Right ventricle myocardium inferior (tissue), 1 donor: Measurements from ENCODE around the gene PRDM7. TPM values are rescaled to one million over a fixed set of nuclear protein-coding genes. Genes with fewer than 3 reads are reported as not detected.
A peak's percentile ranks its signal among the peaks of the same experiment; 100 is the strongest.
"Not testable (repeated sequence)": the region's sequence is repeated elsewhere in the genome, so short reads cannot be mapped to it uniquely, and the experiment has no call there.

Source experiments
- ATAC-seq: fragments of 200-7000 bp; cut with Tn5 transposase; one replicate; pipeline ENCODE4 v1.9.1; 2020; ENCODE audit warnings: mild to moderate bottlenecking, moderate library complexity
- DNase-seq: peaks from one replicate; pipeline ENCODE4 v3.0.0; 2021; ENCODE audit errors: missing footprints
- intact Hi-C: fragments of 100-400 bp; cut with DNase I; formaldehyde crosslinking; loops from one replicate; pipeline ENCODE4 v1.11.0; 2022
- total RNA-seq: library from RNA; stranded (reverse); fragmentation: NEBNext Ultra II Directional; extraction: Animal tissue kit (Norgen Biotek cat#: 25700); gene quantifications from one replicate; pipeline ENCODE4 v1.2.1, GENCODE V29; 2021
- donor health status: DM: no; HTN: yes; CAD: no; lungs with severe emphysema.

PRDM7 gene
- total RNA-seq, 1 donor from 2014 or later, result not detected

DNA sequence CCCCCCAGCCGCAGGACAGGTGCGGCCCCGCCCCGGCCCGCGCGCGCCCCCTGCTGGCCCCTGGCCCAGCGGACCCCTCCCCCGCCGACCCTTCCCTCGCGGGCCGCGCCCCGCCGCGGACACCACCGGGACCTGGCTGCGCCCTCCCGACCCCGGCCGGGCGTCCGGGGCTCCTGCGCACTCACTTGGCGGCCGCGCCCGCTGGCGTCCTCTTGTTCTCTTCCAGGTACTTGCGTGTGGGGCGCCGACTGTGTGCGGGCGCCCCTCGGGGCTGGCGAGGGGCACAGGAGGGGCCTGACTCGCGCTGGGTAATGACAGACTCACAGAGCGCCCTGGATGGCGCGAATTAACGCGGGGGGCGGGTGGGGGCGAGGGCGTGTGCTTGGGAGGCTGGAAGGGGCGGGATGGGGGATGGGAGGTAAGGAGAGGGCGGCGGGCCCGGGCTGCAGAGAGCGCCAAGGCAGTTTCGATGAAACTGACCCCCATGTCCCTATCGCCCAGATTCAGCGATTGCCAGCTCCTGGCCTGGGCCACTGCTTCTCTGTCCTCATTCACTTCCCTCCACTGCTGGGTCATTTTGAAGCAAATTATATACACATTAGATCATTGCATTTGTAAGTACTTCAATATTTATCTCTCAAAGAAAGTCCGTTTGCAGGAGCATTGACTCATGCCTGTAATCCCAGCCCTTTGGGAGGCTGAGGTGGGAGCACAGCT is 57.4 kb downstream of the PRDM7 start:
- intact Hi-C loops, result no loop called here

GRCh38 chr16:90018652-90019542 is 58.2 kb downstream of the PRDM7 start, which contains the start of gene DBNDD1:
Gene DBNDD1, minus strand, starts transcription at chr16:90019456. Its CDS starts 115 bp downstream, at chr16:90019341.
- DNase-seq (peak; percentile 71), ATAC-seq (no peak)
- intact Hi-C loops, result no loop called here

More for the DNA sequence above, 57.4 kb downstream of the PRDM7 start:
- ATAC-seq (no peak), DNase-seq (peak; percentile 71)

DNA sequence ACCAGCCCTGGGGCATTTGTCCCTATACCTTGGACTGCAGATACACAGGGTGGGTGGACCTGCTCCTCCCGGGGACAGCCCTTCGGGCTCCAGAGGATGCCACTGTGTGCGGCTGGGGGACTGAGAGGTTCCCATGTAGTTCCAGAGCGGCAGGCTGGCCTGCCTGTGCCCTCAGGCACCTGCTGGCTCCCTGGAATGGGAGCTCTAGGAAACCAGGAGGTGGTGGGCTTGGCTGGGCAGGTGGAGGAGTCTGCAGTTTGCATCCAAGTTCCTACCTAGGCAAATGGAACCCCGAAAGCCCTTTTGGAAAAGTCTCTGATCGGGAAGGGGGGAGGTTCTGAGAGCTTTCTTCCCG is 58.9 kb downstream of the PRDM7 start:
- intact Hi-C loops, result no loop called here
- ATAC-seq (no peak), DNase-seq (peak; percentile 2)

- intact Hi-C loops, result no loop called here
- DNase-seq, result no peak
- ATAC-seq, result no peak
These were observed 60.7 kb downstream of the PRDM7 start for GRCh38 chr16:90016339-90016950.

DNA sequence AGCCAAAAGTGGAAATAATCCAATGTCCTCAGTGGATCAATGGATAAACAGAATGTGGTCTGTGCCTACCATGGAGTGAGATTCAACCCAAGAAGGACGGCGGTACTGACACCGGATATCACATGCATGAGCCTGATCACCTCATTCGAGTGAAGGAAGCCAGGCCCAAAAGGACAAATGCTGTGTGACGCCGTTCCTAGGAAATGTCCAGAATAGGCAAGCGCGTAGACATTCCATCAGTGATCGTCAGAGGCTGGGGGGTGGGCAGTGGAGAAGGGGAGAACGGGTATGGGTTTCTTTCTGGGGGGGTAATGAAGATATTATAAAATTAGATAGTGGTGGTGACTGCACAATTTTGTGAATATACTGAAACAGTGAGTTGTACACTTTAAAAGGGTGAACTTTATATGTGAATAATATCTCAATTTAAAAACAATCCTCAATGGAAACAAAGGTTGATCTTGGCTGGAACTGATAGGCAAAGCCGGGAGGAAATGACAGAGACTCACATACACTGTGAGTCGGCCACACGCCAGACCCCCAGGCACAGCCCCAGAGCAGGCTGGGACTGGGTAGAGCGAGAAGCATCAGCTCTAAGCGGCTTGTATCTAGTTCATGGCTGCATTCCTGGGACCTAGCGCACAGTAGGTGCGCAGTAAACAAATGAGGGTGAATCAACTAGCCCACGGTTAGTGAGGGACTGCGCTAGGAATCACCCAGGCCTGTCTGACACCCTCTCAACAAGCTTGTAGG is 61.4 kb downstream of the PRDM7 start:
- ATAC-seq (no peak), DNase-seq (peak; percentile 1)
- intact Hi-C loops, result no loop called here

DNA sequence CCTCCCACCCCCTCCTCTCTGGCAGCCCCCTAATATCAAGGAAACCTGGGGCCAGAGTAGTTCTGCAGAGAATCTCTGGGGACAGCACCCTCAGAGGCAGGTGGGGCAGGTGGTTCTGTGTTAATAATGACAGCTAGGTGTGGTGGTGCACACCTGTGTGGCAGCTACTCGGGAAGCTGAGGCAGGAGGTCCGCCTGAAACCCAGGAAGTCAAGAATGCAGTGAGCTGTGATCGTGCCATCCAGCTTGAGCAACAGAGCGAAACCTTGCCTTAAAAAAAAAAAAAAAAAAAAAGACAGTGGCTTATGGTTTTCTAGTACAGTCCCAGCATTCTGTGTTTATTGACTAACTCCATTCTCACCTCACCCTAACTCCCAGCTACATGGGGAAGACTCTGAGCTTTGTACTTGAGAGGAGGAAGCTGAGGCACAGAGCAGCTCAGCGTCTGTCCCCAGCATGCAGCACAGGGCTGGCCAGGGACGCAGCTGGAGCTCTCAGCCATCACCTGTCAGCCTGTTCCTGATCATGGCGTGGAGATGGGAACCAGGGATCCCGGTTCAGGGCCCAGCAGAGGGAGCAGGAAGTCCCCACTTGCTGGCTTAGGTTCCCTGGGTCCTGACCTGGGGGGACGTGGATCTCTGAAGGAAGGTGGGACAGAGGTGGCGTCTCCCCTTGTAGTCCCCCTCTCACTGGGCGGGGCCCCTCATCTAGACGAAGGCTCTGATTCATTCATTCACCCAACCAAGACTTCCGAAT is 64.0 kb downstream of the PRDM7 start:
- no peak for ATAC-seq
- intact Hi-C loops, result no loop called here
- no peak for DNase-seq

- intact Hi-C loops, result no loop called here
- no peak for DNase-seq
- ATAC-seq, result peak; percentile 15
These were observed 65.1 kb downstream of the PRDM7 start for GRCh38 chr16:90011908-90012501.

DNA sequence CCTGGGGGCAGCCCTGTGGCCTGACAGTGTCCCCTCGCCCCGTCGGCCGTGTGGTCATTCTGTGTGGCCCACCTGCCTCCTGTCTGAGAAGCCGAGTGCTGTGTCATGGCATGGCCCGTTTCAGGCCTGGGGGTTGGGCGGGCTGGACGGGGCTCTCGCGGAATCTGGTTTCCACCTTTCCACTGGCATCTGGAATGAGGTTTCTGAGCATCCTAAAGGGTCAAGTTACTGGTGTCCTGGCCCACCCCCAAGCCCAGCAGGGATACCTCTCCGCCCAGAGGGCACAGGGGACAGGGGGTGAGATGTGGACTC is 65.7 kb downstream of the PRDM7 start:
- no peak for ATAC-seq
- DNase-seq, result no peak
- intact Hi-C loops, result no loop called here

DNA sequence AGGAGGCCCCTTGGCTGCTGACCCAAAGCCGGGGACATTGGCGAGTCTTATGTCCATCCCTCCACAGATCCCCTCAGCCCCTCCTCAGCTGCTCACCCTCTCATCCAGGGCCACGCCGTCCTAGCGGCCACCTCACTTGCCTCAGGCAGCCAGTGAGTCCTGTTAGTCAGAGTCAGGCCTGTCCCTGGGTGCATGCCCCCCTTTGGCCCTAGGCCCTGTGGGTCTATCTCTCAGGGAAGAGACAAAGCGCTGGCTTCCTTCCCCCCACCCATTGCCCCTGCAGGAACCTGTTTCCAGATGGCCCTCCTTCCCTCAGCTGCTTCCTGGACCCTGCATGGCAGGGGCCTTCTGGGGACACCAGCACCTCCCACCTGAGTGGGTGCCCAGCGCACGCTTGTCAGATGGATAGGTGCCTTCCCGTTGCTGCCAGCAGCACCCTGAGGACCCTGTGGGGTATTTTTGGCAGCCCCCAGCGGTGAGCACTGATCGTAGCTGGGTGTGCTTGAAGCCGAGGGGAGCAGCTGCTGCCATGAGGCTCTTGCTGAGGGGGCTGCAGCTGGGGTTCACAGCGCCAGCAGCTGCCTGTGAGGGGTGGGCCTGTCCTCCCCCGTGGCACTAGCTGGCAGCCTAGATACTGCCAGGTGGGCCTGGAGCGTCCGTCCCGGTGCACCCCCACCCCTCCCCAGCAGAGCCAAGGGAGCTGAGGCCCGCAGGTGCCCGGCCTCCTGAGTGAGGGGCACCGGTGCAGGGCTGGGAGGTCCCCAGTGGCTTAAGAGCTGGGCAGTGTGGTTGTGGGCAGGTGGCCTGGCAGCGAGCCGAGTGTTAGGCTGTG is 66.2 kb downstream of the PRDM7 start:
- ATAC-seq, result no peak
- no peak for DNase-seq
- intact Hi-C loops, result no loop called here

GRCh38 chr16:90009172-90009899 is 67.8 kb downstream of the PRDM7 start:
- intact Hi-C loops, result no loop called here
- DNase-seq (no peak), ATAC-seq (no peak)

- intact Hi-C loops, result no loop called here
- no peak for DNase-seq
- no peak for ATAC-seq
These were observed 68.4 kb downstream of the PRDM7 start for GRCh38 chr16:90008708-90009145.

DNA sequence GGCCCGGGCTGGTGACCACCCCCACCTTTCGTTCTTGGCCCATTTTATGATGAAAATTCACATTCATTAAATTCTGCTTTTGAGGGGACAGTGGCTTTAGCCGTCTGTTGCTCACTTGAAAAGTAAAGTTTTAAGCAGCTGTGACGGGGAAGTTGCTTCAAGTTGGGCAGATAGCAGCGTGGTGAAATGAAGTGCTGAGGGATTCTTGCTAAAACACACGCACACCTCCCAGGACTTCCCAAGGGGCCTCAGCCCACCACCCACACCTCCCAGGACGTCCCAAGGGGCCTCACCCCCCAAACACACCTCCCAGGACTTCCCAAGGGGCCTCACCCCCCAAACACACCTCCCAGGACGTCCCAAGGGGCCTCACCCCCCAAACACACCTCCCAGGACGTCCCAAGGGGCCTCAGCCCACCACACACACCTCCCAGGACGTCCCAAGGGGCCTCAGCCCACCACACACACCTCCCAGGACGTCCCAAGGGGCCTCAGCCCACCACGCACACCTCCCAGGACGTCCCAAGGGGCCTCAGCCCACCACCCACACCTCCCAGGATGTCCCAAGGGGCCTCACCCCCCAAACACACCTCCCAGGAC is 69.4 kb downstream of the PRDM7 start:
- ATAC-seq, intact Hi-C loops, DNase-seq: not testable (repeated sequence)

- DNase-seq, result no peak
- intact Hi-C loops, result no loop called here
- ATAC-seq, result no peak
These were observed 70.1 kb downstream of the PRDM7 start for GRCh38 chr16:90007015-90007414.
